Ishikawa (cell line): ENCODE results near the gene STAMBPL1.

Experiments
- CEBPB ChIP-seq: IDR thresholded peaks from 2 replicates; pipeline ENCODE4 v1.6.1; 2012
- CREB1 ChIP-seq: IDR thresholded peaks from 2 replicates; pipeline ENCODE4 v1.6.1; 2012; ENCODE audit warnings: low read depth
- EGR1 ChIP-seq: IDR thresholded peaks from 2 replicates; pipeline ENCODE4 v1.6.1; 2012
- EP300 ChIP-seq: IDR thresholded peaks from 2 replicates; pipeline ENCODE4 v1.6.1; 2012; ENCODE audit warnings: borderline replicate concordance
- MAX ChIP-seq: IDR thresholded peaks from 2 replicates; pipeline ENCODE4 v1.6.1; 2012
- NFIC ChIP-seq: IDR thresholded peaks from 2 replicates; pipeline ENCODE4 v1.6.1; 2012
- REST ChIP-seq: IDR thresholded peaks from 2 replicates; pipeline ENCODE4 v1.6.1; 2012; ENCODE audit warnings: low read depth, mild to moderate bottlenecking
- USF1 ChIP-seq: IDR thresholded peaks from 2 replicates; pipeline ENCODE4 v1.6.1; 2012

GRCh38 chr10:88850712-88851111 is 29.3 kb upstream of the STAMBPL1 start:
- TF ChIP-seq MAX (no peak), USF1 (no peak), CEBPB (no peak), EP300 (no peak), NFIC (no peak), CREB1 (no peak), REST (no peak), EGR1 (no peak)
